Colonic mucosa (tissue), 4 donors: Measurements from ENCODE around the gene LRP1B. TPM values are rescaled to one million over a fixed set of nuclear protein-coding genes. Genes with fewer than 3 reads are reported as not detected.

Source experiments
- DNase-seq: peaks from one replicate; pipeline ENCODE4 v3.0.0-alpha.2; 2020
- H3K27ac ChIP-seq: fragments of 200-600 bp; one replicate; pipeline ENCODE4 v1.8.0; 2021
- H3K27me3 ChIP-seq: fragments of 200-600 bp; one replicate; pipeline ENCODE4 v1.8.0; 2021
- H3K36me3 ChIP-seq: fragments of 200-600 bp; one replicate; pipeline ENCODE4 v1.8.0; 2021
- H3K4me1 ChIP-seq: fragments of 200-600 bp; one replicate; pipeline ENCODE4 v1.8.0; 2021; ENCODE audit warnings: mild to moderate bottlenecking
- H3K4me3 ChIP-seq: fragments of 200-600 bp; one replicate; pipeline ENCODE4 v1.8.0; 2021
- H3K9ac ChIP-seq, 2 donors: one replicate each; pipeline ENCODE4 v1.7.0; 2013; ENCODE audit warnings: control low read depth in 2 of 2, low read depth in 2 of 2, low read length in 2 of 2
- H3K9me3 ChIP-seq: fragments of 200-600 bp; one replicate; pipeline ENCODE4 v1.8.0; 2021
- intact Hi-C: fragments of 100-400 bp; cut with DNase I; formaldehyde crosslinking; loops from one replicate; pipeline ENCODE4 v1.14.1; 2022
- total RNA-seq, 2 donors: library from RNA; stranded (reverse); fragmentation: NEBNext Ultra II Directional in 1 of 2; extraction: Animal tissue kit (Norgen Biotek cat#: 25700) in 1 of 2; gene quantifications; one replicate each; pipeline ENCODE4 v1.2.1, GENCODE V29; 2021
- TF ChIP-seq, protein P1 (sequence below): fragments of 200-600 bp; IDR thresholded peaks from one replicate; pipeline ENCODE4 v1.8.0; 2022; ENCODE audit warnings: antibody characterized with exemption, mild to moderate bottlenecking
- donor health status: healthy.
- donor health status: DM: no; HTN: no; CAD: no.
- donor health status: DM: no; HTN: no; CAD: no.

LRP1B gene
- total RNA-seq, 2 donors from 2014 or later = 0.10 to 0.19 TPM

DNA sequence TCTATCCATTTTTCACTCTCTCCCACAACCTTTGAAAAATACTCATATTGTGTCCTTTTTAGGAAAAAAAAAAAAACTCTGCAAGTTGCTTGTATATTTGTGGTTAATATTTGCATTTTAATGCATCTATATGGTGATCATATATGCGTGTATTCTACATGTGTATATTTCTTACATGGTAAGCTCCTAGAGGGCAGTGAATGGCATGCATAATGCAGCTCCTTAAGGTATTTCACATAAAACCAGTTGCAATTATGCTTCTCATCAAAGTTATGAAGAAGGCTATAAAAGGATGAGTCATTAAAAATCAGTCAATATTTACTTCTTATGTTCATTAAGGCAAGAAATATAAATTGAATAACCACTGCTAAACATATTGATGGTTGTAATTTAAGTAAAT, 100.8 kb downstream of the LRP1B start:
- Histone ChIP-seq H3K4me3 (no peak overlapping the region), H3K4me1 (no peaks in the 10 kb centered on the region), H3K27me3 (no peaks in the 10 kb centered on the region), H3K9ac (no peak overlapping the region), H3K27ac (no peak overlapping the region), H3K36me3 (no peaks in the 10 kb centered on the region), H3K9me3 (no peaks in the 10 kb centered on the region)
- TF ChIP-seq, protein P1, sequence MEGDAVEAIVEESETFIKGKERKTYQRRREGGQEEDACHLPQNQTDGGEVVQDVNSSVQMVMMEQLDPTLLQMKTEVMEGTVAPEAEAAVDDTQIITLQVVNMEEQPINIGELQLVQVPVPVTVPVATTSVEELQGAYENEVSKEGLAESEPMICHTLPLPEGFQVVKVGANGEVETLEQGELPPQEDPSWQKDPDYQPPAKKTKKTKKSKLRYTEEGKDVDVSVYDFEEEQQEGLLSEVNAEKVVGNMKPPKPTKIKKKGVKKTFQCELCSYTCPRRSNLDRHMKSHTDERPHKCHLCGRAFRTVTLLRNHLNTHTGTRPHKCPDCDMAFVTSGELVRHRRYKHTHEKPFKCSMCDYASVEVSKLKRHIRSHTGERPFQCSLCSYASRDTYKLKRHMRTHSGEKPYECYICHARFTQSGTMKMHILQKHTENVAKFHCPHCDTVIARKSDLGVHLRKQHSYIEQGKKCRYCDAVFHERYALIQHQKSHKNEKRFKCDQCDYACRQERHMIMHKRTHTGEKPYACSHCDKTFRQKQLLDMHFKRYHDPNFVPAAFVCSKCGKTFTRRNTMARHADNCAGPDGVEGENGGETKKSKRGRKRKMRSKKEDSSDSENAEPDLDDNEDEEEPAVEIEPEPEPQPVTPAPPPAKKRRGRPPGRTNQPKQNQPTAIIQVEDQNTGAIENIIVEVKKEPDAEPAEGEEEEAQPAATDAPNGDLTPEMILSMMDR = no peak
- no peak for DNase-seq
- intact Hi-C loops = no loop called here

DNA sequence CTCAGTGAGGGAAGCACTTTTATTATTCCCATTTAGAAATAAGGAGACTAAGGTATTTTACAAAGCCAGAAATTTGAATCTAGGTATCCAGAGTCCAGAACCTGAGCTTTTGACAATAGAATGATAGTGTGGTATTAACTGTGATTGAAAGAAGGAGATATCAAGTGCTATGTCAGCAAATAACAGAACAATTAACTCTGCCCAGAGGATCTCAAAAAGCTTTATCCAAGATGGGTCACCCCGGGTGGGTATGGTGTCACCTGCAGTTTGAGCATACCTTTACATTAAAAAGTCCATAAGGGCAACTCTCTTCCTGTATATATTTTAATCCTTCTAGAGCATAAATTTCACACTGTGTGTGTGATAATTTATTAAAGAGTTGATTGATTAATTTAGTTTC, 105.4 kb downstream of the LRP1B start:
- Histone ChIP-seq H3K9ac (no peak overlapping the region), H3K4me3 (no peak overlapping the region), H3K27ac (no peak overlapping the region), H3K27me3 (no peaks in the 10 kb centered on the region), H3K36me3 (no peaks in the 10 kb centered on the region), H3K4me1 (no peaks in the 10 kb centered on the region), H3K9me3 (no peaks in the 10 kb centered on the region)
- TF ChIP-seq, protein P1 = no peak
- no peak for DNase-seq
- intact Hi-C loops = no loop called here

DNA sequence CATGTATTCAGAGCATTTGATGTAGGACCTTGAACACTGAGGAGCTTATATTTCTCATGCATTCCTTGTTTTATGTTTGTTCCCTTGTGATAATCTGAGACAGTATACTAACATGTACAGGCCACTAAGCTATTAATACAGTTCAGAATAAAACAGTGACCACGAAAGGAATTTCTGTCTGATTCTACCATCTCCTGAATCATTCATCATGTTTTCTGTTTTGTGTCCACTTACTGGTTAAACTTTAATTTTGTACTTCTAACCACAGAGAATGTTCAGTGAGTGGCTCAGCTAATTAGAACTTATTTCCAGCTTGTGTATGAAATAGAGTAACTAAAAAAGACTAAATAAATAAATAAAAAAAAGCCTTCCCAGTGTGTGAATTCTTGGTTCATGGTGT, 110.4 kb downstream of the LRP1B start:
- no peaks in the 10 kb centered on the region for H3K36me3 ChIP-seq
- no peaks in the 10 kb centered on the region for H3K4me1 ChIP-seq
- H3K9me3 ChIP-seq = no peaks in the 10 kb centered on the region
- no peak for DNase-seq
- TF ChIP-seq, protein P1 = no peak
- no peak overlapping the region for H3K4me3 ChIP-seq
- intact Hi-C loops = no loop called here
- no peak overlapping the region for H3K9ac ChIP-seq
- no peaks in the 10 kb centered on the region for H3K27me3 ChIP-seq
- no peak overlapping the region for H3K27ac ChIP-seq

DNA sequence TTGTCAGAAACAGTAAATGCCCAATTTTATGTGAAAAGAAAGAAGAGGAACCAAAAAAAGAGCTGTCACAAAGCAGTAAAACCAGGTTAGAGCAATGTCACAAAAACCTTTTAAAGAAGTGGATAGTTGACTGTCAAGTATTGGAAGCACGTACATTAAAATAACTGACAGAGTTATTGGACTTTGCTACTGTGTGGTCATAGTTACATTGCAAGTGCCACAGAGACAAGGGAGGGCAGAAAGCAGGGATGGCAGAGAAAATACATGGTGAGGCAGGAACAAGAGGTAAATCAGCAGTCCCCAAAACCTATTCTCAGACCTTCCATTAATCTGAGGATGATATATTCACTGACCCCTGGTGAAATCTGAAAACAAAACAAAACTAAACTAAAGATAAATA, 116.3 kb downstream of the LRP1B start:
- TF ChIP-seq, protein P1 = no peak
- no peaks in the 10 kb centered on the region for H3K9me3 ChIP-seq
- intact Hi-C loops = no loop called here

DNA sequence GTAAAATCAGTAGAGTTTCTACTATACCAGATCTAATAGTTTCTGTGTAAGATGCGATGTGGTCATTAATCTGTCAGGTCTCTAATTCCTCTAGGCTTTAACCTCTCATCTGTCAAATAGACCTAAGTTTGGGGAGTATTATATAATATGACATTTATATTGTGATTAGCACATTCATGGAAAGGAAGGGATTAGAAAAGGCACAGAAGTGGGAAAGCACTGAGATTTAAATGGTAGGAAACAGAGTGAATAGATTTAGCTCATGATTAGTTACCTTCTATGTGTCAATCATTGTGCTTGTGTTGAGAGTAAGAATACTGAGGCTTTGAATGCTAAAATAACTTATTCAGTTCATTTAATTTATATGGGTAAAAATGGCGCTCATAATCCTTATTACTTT, 118.0 kb downstream of the LRP1B start:
- Histone ChIP-seq H3K9ac (no peak overlapping the region), H3K4me3 (no peak overlapping the region), H3K27ac (no peak overlapping the region), H3K27me3 (no peaks in the 10 kb centered on the region), H3K9me3 (no peaks in the 10 kb centered on the region), H3K36me3 (no peaks in the 10 kb centered on the region), H3K4me1 (no peaks in the 10 kb centered on the region)
- intact Hi-C loops = no loop called here
- TF ChIP-seq, protein P1 = no peak
- no peak for DNase-seq

More for the DNA sequence above, 116.3 kb downstream of the LRP1B start:
- no peaks in the 10 kb centered on the region for H3K36me3 ChIP-seq
- no peak for DNase-seq
- H3K27ac ChIP-seq = no peak overlapping the region
- H3K27me3 ChIP-seq = no peaks in the 10 kb centered on the region
- H3K9ac ChIP-seq = no peak overlapping the region
- no peaks in the 10 kb centered on the region for H3K4me1 ChIP-seq
- H3K4me3 ChIP-seq = no peak overlapping the region
